HG02840 (cell line): ENCODE results near the gene RDX.
"Not testable (repeated sequence)": the region's sequence is repeated elsewhere in the genome, so short reads cannot be mapped to it uniquely, and the experiment has no call there.

Experiments used
- ATAC-seq: cut with Tn5 transposase; IDR thresholded peaks from one replicate; pipeline ENCODE4 v1.9.1; 2021; ENCODE audit warnings: mild to moderate bottlenecking, moderate library complexity, moderate number of reproducible peaks; ENCODE audit not compliant: unreplicated experiment, low FRiP score

RDX gene

DNA sequence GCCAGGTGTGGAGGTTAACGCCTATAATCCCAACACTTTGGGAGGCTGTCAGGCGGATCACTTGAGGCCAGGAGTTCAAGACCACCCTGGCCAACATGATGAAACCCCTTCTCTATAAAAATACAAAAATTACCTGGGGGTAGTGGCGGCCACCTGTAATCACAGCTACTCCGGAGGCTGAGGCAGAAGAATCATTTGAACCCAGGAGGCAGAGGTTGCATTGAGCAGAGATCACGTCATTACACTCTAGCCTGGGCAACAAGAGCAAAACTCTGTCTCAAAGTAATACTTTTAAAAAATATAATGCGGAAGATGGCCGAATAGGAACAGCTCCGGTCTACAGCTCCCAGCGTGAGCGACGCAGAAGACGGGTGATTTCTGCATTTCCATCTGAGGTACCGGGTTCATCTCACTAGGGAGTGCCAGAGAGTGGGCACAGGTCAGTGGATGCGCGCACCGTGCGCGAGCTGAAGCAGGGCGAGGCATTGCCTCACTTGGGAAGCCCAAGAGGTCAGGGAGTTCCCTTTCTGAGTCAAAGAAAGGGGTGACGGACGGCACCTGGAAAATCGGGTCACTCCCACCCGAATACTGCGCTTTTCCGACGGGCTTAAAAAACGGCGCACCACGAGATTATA, 87.6 kb downstream of the RDX start:
- not testable (repeated sequence) for ATAC-seq

DNA sequence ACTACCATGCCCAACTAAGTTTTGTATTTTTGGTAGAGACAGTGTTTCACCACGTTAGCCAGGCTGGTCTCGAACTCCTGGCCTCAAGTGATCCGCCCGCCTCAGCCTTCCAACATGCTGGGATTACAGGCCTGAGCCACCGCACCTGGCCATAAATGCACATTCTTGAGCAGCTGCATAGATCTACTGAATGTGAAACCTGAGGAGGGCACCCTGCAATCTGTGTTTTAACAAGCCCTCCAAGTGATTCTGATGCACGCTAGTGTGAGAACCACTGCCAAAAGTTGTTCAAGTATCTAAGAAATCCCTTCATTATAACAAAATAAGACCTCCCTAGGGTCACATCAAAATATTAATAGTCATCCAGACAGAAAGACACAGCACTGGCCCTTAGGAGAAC, 89.3 kb downstream of the RDX start:
- no peak for ATAC-seq

DNA sequence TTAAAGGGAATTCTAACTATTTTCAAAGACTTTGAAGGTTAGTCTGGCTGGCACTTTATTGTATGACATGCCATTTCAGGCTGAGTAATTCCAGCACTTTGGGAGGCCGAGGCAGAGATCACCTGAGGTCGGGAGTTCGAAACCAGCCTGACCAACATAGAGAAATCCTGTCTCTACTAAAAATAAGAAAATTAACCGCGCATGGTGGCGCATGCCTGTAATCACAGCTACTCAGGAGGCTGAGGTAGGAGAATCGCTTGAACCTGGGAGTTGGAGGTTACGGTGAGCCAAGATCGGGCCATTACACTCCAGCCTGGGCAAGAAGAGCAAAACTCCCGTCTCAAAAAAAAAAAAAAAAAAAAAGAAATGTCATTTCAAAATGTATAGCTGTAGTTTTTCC, 95.6 kb downstream of the RDX start:
- ATAC-seq = no peak

DNA sequence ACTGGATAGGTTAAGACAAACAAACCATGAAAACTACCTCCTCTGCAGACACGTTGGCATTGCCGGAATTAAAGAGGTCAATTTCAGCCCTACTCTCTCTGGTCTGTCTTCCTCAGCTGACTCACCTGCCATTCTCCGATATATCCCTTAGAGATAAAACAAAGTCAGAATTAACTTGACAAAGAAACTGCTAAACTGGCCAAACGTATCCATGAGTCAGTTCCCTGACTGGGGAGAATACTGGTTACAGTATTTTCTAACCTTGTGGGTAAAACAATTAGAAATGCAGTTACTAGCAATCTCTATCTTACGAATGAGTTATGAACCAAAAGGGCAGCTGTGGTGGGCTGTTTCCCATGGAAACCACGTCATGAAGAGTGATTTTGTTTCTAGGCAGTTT, 96.2 kb downstream of the RDX start:
- ATAC-seq = no peak

DNA sequence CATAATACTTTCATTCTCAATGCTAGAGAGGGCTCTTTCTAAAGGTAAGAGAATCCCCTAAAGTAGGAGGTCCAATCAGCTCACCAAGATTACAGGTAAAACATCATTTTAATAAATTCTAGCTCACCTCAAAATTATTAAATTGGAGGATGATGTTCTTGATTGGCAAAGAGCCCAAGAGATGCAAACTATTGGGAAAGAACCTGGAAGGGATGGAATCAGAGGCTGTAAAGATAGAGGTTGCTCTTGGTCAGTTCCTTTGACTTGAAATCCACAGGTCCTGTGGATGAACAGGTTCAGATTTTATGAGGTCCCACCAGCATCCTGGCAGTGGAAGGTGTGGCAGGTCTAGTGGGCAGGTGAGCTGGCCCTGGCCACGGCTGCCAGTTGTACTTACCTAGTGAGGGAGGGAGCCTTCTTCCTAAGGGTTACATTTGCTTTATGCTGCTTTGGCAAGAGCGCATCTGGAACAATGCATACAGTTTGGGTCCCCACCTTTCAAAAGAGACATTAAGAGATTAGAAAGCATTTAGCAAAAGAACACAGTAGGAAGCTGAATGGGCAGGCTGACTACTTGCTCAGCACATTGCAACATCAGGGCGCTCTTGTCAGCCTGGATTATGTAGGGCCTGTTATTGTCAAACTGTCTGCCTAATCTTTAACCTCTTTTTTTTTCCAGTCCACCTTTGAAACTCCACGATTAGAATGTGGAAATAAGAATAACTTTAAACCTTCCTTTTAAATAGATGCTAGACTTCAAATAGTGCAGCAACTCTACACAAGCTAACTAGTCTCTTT, 97.0 kb downstream of the RDX start:
- ATAC-seq = no peak

GRCh38 chr11:110198031-110198729, 98.2 kb downstream of the RDX start:
- no peak for ATAC-seq

DNA sequence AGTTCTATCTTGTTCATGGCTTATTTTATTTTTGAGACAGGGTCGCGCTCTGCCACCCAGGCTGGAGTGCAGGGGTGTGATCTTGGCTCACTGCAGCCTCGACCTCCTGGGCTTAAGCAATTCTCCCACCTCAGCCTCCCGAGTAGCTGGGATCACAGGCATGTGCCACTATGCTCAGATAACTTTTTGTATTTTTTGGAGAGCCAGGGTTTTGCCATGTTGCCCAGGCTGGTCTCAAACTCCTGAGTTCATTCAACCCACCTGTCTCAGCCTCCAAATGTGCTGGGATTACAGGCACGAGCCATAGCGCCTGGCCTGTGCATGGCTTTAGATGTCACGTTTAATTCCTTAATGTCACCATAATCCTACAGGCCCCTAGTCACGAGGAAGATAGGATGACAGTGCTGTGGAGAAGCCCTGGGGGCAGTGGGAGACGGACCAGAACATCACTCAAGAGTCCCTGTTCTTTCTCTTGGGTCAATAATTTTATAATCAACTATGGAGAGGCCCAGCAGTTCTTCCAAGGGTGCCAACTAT, 99.5 kb downstream of the RDX start:
- ATAC-seq = no peak

DNA sequence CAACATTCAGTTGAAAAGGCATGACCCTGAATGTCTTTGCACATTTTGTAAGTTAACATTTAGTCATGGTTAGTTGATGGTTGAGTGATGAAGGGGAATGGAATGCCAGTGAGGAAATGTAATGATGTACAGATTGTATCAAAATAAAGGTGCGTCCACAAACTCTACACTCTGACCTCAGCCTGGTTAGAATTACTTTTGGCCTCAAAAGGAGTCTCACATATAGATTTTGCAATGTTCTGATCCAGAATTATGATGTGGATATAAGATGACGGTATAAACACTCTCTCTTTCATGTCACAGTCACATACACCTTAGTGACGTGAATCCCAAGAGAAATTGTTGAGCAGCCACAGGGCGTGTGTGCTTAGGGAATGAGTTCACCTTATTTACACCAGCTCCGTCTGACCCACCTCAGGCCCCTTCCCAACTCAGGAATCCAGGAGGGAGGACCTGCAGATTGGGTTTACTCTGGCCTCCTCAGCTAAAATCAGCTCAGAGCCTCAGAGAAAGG, 100.1 kb downstream of the RDX start:
- ATAC-seq = no peak

DNA sequence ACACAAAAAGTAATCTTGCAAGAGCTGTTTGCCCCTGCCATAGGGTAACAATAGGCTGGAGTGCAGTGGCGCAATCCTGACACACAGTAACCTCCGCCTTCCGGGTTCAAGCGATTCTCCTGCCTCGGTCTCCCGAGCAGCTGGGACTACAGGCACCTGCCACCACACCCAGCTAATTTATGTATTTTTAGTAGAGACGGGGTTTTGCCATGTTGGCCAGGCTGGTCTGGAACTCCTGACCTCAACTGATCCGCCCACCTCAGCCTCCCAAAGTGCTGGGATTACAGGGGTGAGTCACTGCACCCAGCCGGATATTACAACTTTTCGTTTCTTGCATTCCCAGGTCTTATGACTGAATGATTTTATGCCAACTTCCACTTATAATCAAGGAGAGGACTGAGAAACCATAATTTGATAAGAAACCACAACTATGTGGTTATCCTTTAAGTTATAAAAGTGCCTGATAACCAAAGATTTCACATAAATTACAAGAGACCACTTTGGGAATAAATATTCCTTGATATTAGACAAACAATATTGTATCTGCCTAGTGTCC, 102.1 kb downstream of the RDX start:
- not testable (repeated sequence) for ATAC-seq

GRCh38 chr11:110192604-110193282, 103.7 kb downstream of the RDX start:
- not testable (repeated sequence) for ATAC-seq

- no peak for ATAC-seq
Measured at GRCh38 chr11:110190885-110191284, 105.5 kb downstream of the RDX start.

GRCh38 chr11:110187731-110188130, 108.7 kb downstream of the RDX start:
- no peak for ATAC-seq

DNA sequence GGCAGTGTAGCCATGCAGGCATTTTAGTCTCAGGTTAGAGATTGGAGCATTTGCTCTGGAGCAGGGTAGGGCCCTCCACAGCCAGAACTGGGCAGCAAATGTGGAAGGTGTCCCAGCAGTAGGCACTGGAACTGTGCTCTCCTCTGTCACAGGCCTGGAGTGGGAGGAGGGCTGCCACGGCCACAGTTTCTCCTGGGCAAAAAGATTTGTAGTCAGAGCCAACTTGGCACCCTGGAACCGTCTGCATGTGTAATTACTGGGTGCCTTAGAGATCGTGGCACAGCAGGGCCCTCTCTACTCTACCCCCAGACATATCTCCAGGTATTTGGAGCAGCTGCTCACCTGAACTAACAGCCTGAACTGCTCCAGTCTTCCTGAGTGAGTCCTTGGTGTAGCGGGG, 109.5 kb downstream of the RDX start:
- no peak for ATAC-seq

- ATAC-seq = no peak
Measured at GRCh38 chr11:110186456-110186855, 110.0 kb downstream of the RDX start.

GRCh38 chr11:110185599-110185998, 110.8 kb downstream of the RDX start:
- ATAC-seq = no peak

GRCh38 chr11:110185121-110185591, 111.3 kb downstream of the RDX start:
- no peak for ATAC-seq

GRCh38 chr11:110184456-110184855, 112.0 kb downstream of the RDX start:
- no peak for ATAC-seq

GRCh38 chr11:110182886-110183285, 113.5 kb downstream of the RDX start:
- ATAC-seq = no peak

DNA sequence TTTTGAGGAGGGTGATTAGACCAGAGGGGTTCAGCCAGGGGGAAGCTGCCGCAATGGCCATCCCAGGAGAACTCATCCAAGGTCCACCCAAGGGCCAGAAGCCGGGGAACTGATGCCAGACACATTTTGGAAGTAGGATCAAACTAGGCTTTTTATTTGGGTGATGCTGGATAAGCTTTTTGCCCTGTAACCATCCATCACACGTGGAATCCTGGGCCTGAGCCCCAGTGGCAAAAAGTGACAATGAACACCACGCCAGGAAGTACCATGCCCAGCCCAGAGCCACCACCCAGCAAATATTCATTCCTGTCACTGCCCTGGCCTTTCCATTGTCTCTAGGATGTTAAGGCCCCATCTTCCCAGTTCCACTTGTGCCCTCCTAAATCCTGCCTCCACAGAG, 117.3 kb downstream of the RDX start:
- ATAC-seq = no peak

DNA sequence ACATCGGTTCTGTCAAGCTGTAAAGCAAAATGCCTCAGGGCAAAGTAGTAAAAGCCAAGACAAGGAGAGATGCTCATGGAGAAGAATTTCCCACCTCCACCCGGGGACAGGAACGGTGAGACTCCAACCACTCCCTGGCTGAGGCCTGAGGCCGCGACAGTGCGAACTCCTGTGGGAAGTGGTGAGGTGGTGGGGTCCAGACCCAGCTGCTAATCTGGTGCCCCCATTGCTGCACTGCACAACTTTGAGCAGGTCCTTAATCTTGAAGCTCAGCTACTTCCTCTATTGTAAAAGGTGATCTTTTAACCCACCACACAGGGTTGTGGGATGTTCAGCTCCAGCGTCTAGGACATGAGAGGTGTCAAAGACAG, 119.3 kb downstream of the RDX start:
- no peak for ATAC-seq
